Measurements from ENCODE around the gene LGALS7. TPM values are rescaled to one million over a fixed set of nuclear protein-coding genes. Genes with fewer than 3 reads are reported as not detected.
"Not testable (repeated sequence)": the region's sequence is repeated elsewhere in the genome, so short reads cannot be mapped to it uniquely, and the experiment has no call there.

Gene LGALS7
- total and polyA plus RNA-seq, 7 donors = not detected

DNA sequence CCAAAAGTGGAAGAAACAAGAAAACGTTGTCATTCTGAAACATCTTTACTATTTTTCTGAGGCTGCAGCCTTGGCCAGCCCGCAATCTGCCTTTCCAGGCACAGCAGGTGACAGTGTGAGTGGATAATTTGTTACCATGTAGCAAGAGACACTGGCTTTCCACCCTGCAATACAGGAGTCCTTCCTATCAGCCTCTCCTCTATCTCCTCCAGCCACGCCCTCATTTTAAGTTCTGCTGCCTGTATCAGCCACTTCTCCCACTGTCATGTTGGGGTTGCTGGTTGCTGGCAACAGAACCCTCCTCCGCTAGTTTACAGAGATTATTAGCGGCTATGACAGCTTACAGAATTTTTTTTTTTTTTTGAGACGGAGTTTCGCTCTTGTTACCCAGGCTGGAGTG, 7.7 kb upstream of the LGALS7 start:
- Histone ChIP-seq H3K4me1 (no peaks in the 10 kb centered on the region), H3K4me3 (no peak overlapping the region), H3K9me3 (no peaks in the 10 kb centered on the region), H3K27me3 (ENCODE audit: insufficient read depth in 3 of 3, low read length in 2 of 3) (no peaks in the 10 kb centered on the region), H3K27ac (no peak overlapping the region), H3K36me3 (ENCODE audit: insufficient read depth in 1 of 2, low read depth in 1 of 2) (no peaks in the 10 kb centered on the region)
- intact Hi-C loops (cut with DNase I) = loop anchor here in 1 of 2 donors (5.0 kb wide), 1 partner anchor 36 kb away; no protein-coding TSS in a partner anchor
- TF ChIP-seq, protein P1, sequence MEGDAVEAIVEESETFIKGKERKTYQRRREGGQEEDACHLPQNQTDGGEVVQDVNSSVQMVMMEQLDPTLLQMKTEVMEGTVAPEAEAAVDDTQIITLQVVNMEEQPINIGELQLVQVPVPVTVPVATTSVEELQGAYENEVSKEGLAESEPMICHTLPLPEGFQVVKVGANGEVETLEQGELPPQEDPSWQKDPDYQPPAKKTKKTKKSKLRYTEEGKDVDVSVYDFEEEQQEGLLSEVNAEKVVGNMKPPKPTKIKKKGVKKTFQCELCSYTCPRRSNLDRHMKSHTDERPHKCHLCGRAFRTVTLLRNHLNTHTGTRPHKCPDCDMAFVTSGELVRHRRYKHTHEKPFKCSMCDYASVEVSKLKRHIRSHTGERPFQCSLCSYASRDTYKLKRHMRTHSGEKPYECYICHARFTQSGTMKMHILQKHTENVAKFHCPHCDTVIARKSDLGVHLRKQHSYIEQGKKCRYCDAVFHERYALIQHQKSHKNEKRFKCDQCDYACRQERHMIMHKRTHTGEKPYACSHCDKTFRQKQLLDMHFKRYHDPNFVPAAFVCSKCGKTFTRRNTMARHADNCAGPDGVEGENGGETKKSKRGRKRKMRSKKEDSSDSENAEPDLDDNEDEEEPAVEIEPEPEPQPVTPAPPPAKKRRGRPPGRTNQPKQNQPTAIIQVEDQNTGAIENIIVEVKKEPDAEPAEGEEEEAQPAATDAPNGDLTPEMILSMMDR (IDR thresholded peaks at IDR 0.05) = no peak
- DNase-seq (peak in 1 of 2 donors; percentile 11), ATAC-seq (no peak)
- WGBS, 3 donors = 70 to 73% (median 72%) methylated on average over 7 of the region's 7 CpGs

DNA sequence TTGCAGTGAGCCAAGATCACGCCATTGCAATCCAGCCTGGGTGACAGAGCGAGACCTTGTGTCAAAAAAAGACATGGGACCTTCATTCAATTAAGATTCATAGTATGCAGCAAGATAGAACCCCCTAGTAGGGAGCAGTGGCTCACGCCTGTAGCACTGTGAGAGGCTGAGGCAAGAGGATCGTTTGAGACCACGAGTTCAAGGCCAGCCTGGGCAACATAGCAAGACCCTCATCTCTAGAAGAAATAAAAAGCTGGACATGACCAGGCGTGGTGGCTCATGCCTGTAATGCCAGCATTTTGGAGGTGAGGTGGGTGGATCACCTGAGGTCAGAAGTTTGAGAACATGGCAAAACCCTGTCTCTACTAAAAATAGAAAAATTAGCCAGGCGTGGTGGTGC, 7.1 kb upstream of the LGALS7 start:
- 86 to 94% (median 89%) methylated on average over 7 of the region's 7 CpGs for WGBS, 3 donors
- no peaks in the 10 kb centered on the region for H3K36me3 ChIP-seq (ENCODE audit: insufficient read depth in 1 of 2, low read depth in 1 of 2)
- H3K27ac ChIP-seq = no peak overlapping the region
- no peaks in the 10 kb centered on the region for H3K4me1 ChIP-seq
- H3K9me3 ChIP-seq = no peaks in the 10 kb centered on the region
- TF ChIP-seq, protein P1 (IDR thresholded peaks at IDR 0.05) = no peak
- no peak for ATAC-seq
- intact Hi-C loops (cut with DNase I) = loop anchor here in 1 of 2 donors (5.0 kb wide), 1 partner anchor 37 kb away; no protein-coding TSS in a partner anchor
- peak in 1 of 2 donors; percentile 4 for DNase-seq
- no peaks in the 10 kb centered on the region for H3K27me3 ChIP-seq (ENCODE audit: insufficient read depth in 3 of 3, low read length in 2 of 3)
- no peak overlapping the region for H3K4me3 ChIP-seq

DNA sequence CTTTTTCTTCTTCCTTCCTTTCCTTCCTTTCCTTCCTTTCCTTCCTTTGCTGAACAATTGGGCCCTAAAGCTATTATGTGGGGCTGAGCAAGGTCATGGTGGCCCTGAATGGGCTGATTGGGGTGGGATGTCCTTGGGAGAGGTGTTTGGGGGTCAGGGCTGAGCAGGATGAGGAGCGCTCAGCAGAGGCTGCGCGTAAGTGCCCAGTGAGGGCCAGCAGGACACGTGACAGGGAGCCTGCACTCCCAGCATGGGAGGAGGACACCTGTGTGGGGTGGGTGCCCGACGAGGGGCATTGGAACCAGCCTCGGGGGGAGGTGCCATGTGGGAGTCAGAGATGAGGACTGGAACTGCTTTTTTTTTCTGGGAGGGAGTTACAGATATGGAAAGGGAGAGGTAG, 5.4 kb upstream of the LGALS7 start:
- TF ChIP-seq, protein P1 (IDR thresholded peaks at IDR 0.05) = no peak
- WGBS, 3 donors = 47 to 62% (median 57%) methylated on average over 7 of the region's 7 CpGs
- ATAC-seq (no peak), DNase-seq (peak in 1 of 2 donors; percentile 26)
- Histone ChIP-seq H3K9me3 (no peaks in the 10 kb centered on the region), H3K4me3 (no peak overlapping the region), H3K27me3 (ENCODE audit: insufficient read depth in 3 of 3, low read length in 2 of 3) (no peaks in the 10 kb centered on the region), H3K36me3 (ENCODE audit: insufficient read depth in 1 of 2, low read depth in 1 of 2) (no peaks in the 10 kb centered on the region), H3K27ac (no peak overlapping the region), H3K4me1 (no peaks in the 10 kb centered on the region)
- intact Hi-C loops (cut with DNase I) = no loop called here

DNA sequence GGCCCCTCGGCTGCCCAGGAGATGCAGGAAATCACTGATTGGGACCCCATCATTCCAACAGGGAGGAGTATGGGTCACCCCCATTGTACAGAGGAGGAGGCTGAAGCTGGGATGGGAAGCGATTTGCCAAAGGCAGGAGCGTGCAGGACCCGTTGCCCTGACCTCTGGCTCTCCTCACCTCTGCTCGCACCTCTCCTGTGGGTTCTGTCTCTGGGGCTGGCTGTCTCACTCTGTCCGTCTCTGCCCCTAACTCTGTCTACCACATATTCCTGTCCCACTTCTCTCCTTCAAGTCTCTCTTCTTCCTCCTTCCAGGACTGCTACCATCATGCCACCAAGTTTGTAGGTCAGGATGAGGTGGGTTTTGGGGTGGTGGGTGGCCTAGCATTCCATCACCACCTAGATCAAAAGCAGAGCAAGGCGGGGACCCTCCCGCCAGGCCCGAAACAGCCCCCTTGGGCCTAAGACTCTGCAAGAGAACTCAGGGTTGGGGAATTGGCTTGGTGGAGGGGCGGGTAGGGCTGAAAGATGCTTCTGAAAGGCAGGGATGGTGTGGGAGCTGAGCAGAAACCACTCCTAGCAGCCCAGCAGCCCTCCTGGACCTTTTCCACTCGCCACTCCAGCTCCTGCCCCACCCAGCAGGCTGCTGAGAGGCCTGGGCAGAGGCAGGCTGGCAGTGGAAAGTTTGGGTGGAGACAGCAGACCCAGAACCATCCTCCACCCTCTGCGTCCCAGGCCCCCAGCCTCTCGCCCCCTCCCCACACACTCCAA, 1.0 kb upstream of the LGALS7 start:
- Histone ChIP-seq H3K36me3 (ENCODE audit: insufficient read depth in 1 of 2, low read depth in 1 of 2) (no peaks in the 10 kb centered on the region), H3K9me3 (no peaks in the 10 kb centered on the region), H3K4me3 (no peak overlapping the region), H3K4me1 (no peaks in the 10 kb centered on the region), H3K27ac (no peak overlapping the region), H3K27me3 (ENCODE audit: insufficient read depth in 3 of 3, low read length in 2 of 3) (peaks cover 0 to 6% (median 0%) of the 10 kb centered on the region in 3 donors)
- WGBS, 3 donors = 80 to 91% (median 83%) methylated on average over 12 to 13 of the region's 13 CpGs
- intact Hi-C loops (cut with DNase I) = loop anchor here in 1 of 2 donors (2.0 kb wide), 1 partner anchor 20 kb away; no protein-coding TSS in a partner anchor
- no peak for ATAC-seq
- DNase-seq = peak in 1 of 2 donors; percentile 26
- TF ChIP-seq, protein P1 (IDR thresholded peaks at IDR 0.05) = no peak

DNA sequence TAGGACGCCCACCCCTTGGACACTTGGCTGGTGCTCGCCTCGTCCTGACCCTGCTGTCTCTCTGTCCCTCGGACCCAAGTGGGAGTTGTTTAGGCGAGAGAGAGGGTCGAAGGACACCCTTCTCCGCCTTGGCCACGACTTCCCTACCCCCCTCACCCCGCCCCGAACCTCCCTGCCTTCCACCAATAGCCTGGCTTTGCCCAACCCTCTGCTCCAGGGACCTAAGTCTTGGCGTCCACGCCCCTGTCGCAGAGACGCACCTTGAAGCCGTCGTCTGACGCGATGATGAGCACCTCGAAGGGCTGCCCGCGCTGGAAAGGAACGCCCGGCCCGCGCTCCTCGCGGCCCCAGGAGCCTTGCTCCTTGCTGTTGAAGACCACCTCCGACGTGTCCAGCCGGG, 1.7 kb downstream of the LGALS7 start:
- DNase-seq; H3K36me3 ChIP-seq (ENCODE audit: insufficient read depth in 1 of 2, low read depth in 1 of 2); H3K9me3 ChIP-seq; H3K4me3 ChIP-seq; H3K27ac ChIP-seq; H3K4me1 ChIP-seq; intact Hi-C loops (cut with DNase I); H3K27me3 ChIP-seq (ENCODE audit: insufficient read depth in 3 of 3, low read length in 2 of 3): not testable (repeated sequence)
- ATAC-seq = peak in 1 of 4 donors; percentile 8
- WGBS, 3 donors = 72 to 92% (median 75%) methylated on average over 3 to 7 of the region's 30 CpGs

DNA sequence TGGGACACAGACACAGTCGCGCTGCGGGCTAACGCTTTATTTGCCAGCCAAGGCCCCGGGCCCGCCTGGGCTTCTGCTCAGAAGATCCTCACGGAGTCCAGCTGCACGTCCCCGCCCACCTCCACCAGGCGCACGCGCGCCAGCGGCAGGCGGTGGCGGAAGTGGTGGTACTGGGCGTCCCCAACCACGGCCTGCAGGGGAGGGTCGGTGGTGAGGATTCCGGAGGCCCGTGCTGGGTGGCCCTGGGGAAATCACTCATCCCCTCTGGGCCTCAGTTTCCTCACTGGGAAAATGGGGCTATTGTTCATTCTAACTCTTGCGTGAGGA, 2.4 kb downstream of the LGALS7 start:
- DNase-seq; H3K36me3 ChIP-seq (ENCODE audit: insufficient read depth in 1 of 2, low read depth in 1 of 2); H3K4me3 ChIP-seq; intact Hi-C loops (cut with DNase I); H3K4me1 ChIP-seq; H3K9me3 ChIP-seq; H3K27me3 ChIP-seq (ENCODE audit: insufficient read depth in 3 of 3, low read length in 2 of 3); H3K27ac ChIP-seq: not testable (repeated sequence)
- 11 to 31% (median 31%) methylated on average over 1 of the region's 22 CpGs for WGBS, 3 donors
- peak; percentile 69 to 86 (median 80) for ATAC-seq

DNA sequence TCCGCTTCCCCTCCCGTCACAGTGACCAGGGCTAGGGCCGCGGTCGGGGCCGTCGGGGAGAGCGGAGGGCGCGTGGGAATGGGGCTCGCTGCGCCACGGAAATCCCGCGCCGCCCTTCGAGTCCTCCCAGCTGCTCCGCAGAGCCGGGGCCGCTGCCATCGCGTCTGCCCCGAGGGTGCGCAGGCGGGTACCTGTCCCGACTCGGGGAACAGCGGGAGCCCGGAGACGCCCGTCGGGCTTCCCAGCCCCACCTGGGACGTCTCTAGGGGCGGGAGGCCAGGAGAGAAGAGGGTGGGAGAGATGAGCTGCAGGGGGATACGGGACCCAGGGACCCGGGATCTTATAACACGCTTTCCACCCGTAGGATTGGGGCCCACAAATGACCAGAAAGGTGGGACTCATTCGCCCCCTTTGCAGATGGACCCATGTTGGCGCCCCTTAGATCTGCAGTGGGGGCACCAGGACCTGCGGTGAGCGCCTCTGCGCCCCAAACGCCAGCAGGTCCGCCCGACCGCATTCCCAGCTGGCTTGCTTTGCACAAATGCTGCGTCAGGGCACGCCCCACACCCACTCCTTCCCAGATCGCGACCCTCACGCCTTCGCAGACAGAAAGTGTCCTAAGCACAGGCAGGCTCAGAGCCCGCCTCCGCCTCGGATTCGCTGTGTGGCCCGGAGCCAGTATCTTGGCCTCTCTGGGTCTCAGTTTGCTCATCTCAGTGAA, 2.9 kb downstream of the LGALS7 start:
- H3K27ac ChIP-seq; DNase-seq; H3K4me1 ChIP-seq; H3K27me3 ChIP-seq (ENCODE audit: insufficient read depth in 3 of 3, low read length in 2 of 3); H3K9me3 ChIP-seq; intact Hi-C loops (cut with DNase I); H3K36me3 ChIP-seq (ENCODE audit: insufficient read depth in 1 of 2, low read depth in 1 of 2): not testable (repeated sequence)
- peak; percentile 17 to 46 (median 28) for ATAC-seq
- H3K4me3 ChIP-seq = peak overlapping the region; percentile 56
- 0 to 10% methylated on average over 1 to 25 of the region's 58 CpGs; no CpG with 5 or more reads in 1 of the 3 donors for WGBS, 3 donors

All from psoas muscle (tissue), 8 donors.